NOMO-1 (cell line): ENCODE measurements around the gene PRM1.
"Not testable (repeated sequence)": the region's sequence is repeated elsewhere in the genome, so short reads cannot be mapped to it uniquely, and the experiment has no call there.

Experiments
- DNase-seq, 2 experiments: peaks; one replicate each; lab custom pipeline; 2025; ENCODE audit not compliant: unreplicated experiment in 2 of 2; lab: John Stamatoyannopoulos, UW

The PRM1 gene

GRCh38 chr16:11298143-11298900 lies 17.2 kb upstream of the PRM1 start:
- DNase-seq = no peak

GRCh38 chr16:11297492-11298142 lies 16.5 kb upstream of the PRM1 start:
- peak; percentile 66 to 79 for DNase-seq

- no peak for DNase-seq
Observed at GRCh38 chr16:11296706-11297491, 15.8 kb upstream of the PRM1 start.

- DNase-seq = no peak
Observed at GRCh38 chr16:11296351-11296705, 15.2 kb upstream of the PRM1 start.

- DNase-seq = no peak
Observed at GRCh38 chr16:11295672-11296071, 14.5 kb upstream of the PRM1 start.

- DNase-seq = no peak
Observed at GRCh38 chr16:11292076-11292748, 11.1 kb upstream of the PRM1 start.

GRCh38 chr16:11291091-11291703 lies 10.1 kb upstream of the PRM1 start:
- no peak for DNase-seq

GRCh38 chr16:11290102-11290893 lies 9.2 kb upstream of the PRM1 start:
- DNase-seq = no peak

- DNase-seq = not testable (repeated sequence)
Observed at GRCh38 chr16:11289696-11290095, 8.6 kb upstream of the PRM1 start.

- DNase-seq = no peak
Observed at GRCh38 chr16:11289202-11289601, 8.1 kb upstream of the PRM1 start.

- no peak for DNase-seq
Observed at GRCh38 chr16:11285842-11286241, 4.7 kb upstream of the PRM1 start.

- no peak for DNase-seq
Observed at GRCh38 chr16:11283820-11284248, 2.7 kb upstream of the PRM1 start.

- DNase-seq = peak; percentile 42 to 52
Observed at GRCh38 chr16:11278681-11279628, 2.2 kb downstream of the PRM1 start.

GRCh38 chr16:11277607-11278337 lies 3.4 kb downstream of the PRM1 start:
- no peak for DNase-seq

GRCh38 chr16:11276896-11277593 lies 4.1 kb downstream of the PRM1 start:
- no peak for DNase-seq

- DNase-seq = no peak
Observed at GRCh38 chr16:11276143-11276895, 4.8 kb downstream of the PRM1 start, which contains the start of gene PRM2. Gene PRM2 (minus strand): TSS chr16:11276480. CDS start chr16:11276370, 110 bp downstream.

GRCh38 chr16:11274964-11275363 lies 6.2 kb downstream of the PRM1 start:
- DNase-seq = no peak
